GM18508 (cell line): Measurements from ENCODE around the gene CLDN12.

Source experiments
- ATAC-seq: cut with Tn5 transposase; IDR thresholded peaks from one replicate; pipeline ENCODE4 v1.9.1; 2021; ENCODE audit warnings: moderate number of reproducible peaks; ENCODE audit not compliant: insufficient read depth, unreplicated experiment

Gene CLDN12

GRCh38 chr7:90403174-90404113 is at the start of gene CLDN12:
CLDN12 (plus strand) TSS chr7:90403461; CDS start chr7:90412677, 9,216 bp downstream.
- peak; percentile 96 for ATAC-seq

- no peak for ATAC-seq
Observed at GRCh38 chr7:90383422-90383821, 19.8 kb upstream of the CLDN12 start.

GRCh38 chr7:90383861-90384260 is 19.4 kb upstream of the CLDN12 start:
- no peak for ATAC-seq

- no peak for ATAC-seq
Observed at GRCh38 chr7:90384433-90384832, 18.8 kb upstream of the CLDN12 start.

GRCh38 chr7:90387470-90388240 is 15.6 kb upstream of the CLDN12 start:
- ATAC-seq, result no peak

GRCh38 chr7:90390926-90391325 is 12.3 kb upstream of the CLDN12 start:
- no peak for ATAC-seq

- no peak for ATAC-seq
Observed at GRCh38 chr7:90391488-90391887, 11.8 kb upstream of the CLDN12 start.

GRCh38 chr7:90396420-90396819 is 6.8 kb upstream of the CLDN12 start:
- ATAC-seq, result no peak

GRCh38 chr7:90401989-90402388 is 1.3 kb upstream of the CLDN12 start:
- ATAC-seq, result no peak

GRCh38 chr7:90402785-90403173 is 482 bp upstream of the CLDN12 start:
- peak; percentile 0 for ATAC-seq

GRCh38 chr7:90404777-90405176 is 1.5 kb downstream of the CLDN12 start:
- no peak for ATAC-seq

- no peak for ATAC-seq
Observed at GRCh38 chr7:90407484-90407821, 4.2 kb downstream of the CLDN12 start.

- ATAC-seq, result no peak
Observed at GRCh38 chr7:90408142-90408541, 4.9 kb downstream of the CLDN12 start.

- no peak for ATAC-seq
Observed at GRCh38 chr7:90409667-90410066, 6.4 kb downstream of the CLDN12 start.

GRCh38 chr7:90411510-90411909 is 8.2 kb downstream of the CLDN12 start:
- ATAC-seq, result no peak

- ATAC-seq, result no peak
Observed at GRCh38 chr7:90412458-90413184, 9.4 kb downstream of the CLDN12 start.

GRCh38 chr7:90413185-90413528 is 9.9 kb downstream of the CLDN12 start:
- no peak for ATAC-seq

- ATAC-seq, result no peak
Observed at GRCh38 chr7:90421651-90422050, 18.4 kb downstream of the CLDN12 start.

GRCh38 chr7:90424720-90425119 is 21.5 kb downstream of the CLDN12 start:
- peak; percentile 80 for ATAC-seq

GRCh38 chr7:90425376-90425775 is 22.1 kb downstream of the CLDN12 start:
- ATAC-seq, result no peak
